ENCODE measurements around the gene ATP6V0E2.
A peak's percentile ranks its signal among the peaks of the same experiment; 100 is the strongest.
"Not testable (repeated sequence)": the region's sequence is repeated elsewhere in the genome, so short reads cannot be mapped to it uniquely, and the experiment has no call there.

Gene ATP6V0E2

DNA sequence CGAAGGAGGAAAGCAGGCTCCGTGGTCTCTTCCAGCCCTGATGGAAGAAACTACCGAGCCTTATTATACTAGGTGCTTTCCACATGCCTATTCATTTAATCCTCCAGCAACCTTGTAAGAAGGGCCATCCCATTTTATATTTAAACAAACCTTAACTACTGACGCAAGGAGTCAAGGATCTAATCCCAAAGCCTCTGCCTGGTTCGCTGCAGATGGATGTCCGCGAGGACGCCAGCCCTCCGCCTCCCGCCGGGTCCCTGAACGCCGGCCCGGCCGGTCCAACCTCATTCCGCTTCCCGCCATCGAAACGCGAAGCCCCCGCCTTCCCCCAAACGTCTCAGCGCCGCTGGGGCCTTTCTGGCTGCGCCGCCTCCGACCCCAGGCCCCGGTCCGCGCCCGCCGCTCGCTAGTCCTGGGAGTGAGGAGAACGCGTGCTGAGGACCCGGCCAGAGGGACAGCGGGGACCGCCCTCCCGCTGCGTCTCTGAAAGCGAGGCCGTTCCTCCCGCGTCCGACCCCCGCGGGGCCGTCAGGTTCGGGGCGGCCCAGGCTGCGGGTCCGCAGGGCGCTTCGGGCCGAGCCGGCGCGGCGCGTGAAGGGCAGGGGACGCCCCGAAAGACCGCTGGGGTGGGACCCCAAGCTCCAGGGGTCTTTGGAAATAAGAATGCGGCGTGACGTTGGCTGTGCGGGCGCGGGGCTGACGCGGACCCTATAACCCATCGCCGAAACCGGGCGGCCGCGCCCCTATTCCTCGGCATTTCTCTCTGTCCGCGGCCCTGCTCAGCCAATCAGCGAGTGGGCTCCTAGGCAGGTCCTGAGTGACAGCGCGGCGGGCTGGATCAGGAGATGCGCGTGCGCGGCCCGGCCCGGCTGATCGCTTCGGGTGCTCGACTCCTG, at the start of gene ATP6V0E2:
Gene ATP6V0E2 (plus strand): TSS at position 896 of the 896 bp plus-strand sequence. CDS start 97 bp downstream, outside the sequence.
- DNase-seq (ENCODE audit: low read depth in 3 of 3) = peak; percentile 83 to 90 (median 87)

DNA sequence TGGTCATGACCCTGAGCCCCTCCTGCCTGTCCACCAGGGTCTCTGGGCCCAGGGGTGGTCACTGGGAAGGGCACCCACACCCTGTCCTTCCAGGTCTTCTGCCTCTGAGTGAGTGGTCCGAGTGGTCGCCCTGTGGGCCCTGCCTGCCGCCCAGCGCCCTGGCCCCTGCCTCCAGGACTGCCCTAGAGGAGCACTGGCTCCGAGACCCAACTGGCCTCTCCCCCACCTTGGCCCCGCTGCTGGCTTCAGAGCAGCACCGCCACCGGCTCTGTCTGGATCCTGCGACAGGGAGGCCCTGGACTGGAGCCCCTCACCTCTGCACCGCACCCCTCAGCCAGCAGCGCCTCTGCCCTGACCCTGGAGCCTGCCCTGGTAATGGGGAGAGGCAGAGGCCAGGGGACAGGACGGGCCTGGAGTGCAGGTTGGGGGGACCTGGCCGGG, 49.4 kb upstream of the ATP6V0E2 start:
- no peak for DNase-seq (ENCODE audit: low read depth in 3 of 3)

GRCh38 chr7:149824748-149825566, 48.8 kb upstream of the ATP6V0E2 start:
- DNase-seq (ENCODE audit: low read depth in 3 of 3) = no peak

DNA sequence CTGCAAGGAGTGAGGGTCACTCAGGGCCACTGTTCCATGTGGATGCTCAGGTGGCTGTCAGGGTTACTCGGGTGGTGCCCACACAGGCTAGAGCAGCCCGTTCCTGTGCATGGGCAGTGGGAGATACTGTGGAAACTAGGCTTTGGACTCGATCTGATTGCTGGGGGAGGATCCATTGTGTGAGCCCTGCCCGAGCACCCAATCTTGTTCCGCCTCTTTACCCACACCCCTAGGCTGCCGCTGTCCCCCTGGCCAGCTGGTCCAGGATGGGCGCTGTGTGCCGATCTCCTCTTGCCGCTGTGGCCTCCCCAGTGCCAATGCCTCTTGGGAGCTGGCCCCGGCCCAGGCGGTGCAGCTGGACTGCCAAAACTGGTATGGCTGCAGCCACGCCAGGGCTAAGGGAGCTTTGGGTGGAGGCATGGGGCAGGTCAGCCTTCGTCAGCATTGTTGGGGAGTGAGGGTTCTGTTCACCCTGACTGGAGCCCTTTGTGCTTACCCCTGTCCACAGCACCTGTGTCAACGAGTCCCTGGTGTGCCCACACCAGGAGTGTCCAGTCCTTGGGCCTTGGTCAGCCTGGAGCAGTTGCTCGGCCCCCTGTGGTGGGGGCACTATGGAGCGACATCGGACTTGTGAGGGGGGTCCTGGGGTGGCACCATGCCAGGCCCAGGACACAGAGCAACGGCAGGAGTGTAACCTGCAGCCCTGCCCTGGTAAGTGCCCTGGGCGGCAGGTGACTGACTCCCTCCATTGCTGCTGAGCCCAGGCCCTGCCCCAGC, 48.0 kb upstream of the ATP6V0E2 start:
- no peak for DNase-seq (ENCODE audit: low read depth in 3 of 3)

- DNase-seq (ENCODE audit: low read depth in 3 of 3) = no peak
Observed at GRCh38 chr7:149826344-149827088, 47.3 kb upstream of the ATP6V0E2 start.

GRCh38 chr7:149827089-149827981, 46.4 kb upstream of the ATP6V0E2 start:
- no peak for DNase-seq (ENCODE audit: low read depth in 3 of 3)

DNA sequence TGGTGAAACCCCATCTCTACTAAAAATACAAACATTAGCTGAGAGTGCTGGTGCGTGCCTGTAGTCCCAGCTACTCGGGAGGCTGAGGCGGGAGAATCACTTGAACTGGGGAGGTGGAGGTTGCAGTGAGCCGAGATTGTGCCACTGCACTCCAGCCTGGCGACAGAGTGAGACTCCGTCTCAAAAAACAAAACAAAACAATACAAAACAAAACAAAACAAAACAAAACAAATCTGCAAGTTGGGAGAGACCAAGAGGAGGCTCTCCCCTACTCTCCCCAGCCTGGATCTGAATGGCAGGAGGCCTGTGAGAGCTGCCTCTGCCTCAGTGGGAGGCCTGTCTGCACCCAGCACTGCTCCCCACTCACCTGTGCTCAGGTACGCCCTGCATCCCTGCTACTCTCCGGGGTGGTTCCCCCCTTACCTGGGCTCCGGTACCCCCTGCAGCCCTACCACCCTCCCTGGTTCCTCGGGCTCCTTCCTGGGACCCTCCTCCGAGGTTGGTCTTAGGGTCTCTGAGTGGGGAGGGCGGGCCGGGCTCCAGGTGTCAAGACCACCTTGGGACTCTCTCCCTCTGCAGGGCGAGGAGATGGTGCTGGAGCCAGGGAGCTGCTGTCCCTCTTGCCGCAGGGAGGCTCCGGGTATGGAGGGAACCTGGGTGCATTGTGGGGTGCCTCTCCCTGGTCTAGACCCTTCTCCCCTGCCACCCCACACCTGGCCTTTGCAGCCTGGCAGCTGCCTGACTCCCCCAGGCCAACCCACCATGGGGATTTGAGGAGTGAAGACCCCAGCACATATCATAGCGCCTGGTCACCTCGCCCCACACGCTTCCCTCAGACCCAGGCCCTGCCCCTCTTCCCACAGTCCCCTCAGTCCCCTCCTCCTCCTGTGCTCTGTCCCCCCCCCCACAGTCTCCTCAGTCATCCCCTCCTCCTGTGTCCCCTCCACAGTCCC, 45.1 kb upstream of the ATP6V0E2 start:
- DNase-seq (ENCODE audit: low read depth in 3 of 3) = no peak

DNA sequence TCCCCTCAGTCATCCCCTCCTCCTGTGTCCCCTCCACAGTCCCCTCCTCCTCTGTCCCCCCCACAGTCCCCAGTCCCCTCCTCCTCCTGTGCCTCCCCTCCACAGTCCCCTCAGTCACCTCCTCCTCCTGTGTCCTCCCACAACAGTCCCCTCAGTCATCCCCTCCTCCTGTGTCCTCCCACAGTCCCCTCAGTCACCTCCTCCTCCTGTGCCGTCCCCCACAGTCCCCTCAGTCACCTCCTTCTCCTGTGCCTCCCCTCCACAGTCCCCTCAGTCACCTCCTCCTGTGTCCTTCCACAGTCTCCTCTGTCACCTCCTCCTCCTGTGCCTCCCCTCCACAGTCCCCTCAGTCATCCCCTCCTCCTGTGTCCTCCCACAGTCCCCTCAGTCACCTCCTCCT, 43.2 kb upstream of the ATP6V0E2 start:
- not testable (repeated sequence) for DNase-seq (ENCODE audit: low read depth in 3 of 3)

DNA sequence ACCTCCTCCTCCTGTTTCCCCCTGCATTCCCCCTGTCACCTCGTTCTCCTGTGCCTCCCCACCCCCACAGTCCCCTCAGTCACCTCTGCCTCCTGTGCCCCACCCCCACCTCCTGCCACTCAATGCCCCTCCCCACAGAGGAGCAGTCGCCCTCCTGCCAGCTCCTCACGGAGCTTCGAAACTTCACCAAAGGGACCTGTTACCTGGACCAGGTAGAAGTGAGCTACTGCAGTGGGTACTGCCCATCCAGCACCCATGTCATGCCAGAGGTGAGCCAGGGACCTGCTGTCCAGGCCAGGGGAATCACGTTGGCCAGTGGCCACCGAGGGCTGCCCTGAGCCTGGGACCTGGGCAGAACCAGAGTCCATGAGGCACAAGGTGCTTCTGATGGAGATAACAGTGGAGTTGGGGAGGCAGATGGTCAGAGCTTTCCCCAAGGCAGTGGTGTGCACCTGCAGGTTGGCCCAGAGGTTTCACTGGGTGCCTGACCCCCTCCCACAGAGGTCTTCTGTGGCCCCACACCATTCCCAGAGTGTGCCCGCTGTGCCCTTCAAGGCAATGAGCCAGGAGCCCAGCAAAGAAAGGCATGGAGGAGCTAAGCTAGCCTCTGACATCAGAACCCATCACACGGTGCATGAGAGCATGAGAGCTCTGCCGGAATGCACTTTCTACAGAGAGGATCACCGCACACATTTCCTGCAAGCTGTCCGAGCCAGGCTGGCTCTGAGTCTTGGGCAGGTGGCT, 42.6 kb upstream of the ATP6V0E2 start:
- DNase-seq (ENCODE audit: low read depth in 3 of 3) = no peak

- no peak for DNase-seq (ENCODE audit: low read depth in 3 of 3)
Observed at GRCh38 chr7:149831741-149832219, 42.0 kb upstream of the ATP6V0E2 start.

DNA sequence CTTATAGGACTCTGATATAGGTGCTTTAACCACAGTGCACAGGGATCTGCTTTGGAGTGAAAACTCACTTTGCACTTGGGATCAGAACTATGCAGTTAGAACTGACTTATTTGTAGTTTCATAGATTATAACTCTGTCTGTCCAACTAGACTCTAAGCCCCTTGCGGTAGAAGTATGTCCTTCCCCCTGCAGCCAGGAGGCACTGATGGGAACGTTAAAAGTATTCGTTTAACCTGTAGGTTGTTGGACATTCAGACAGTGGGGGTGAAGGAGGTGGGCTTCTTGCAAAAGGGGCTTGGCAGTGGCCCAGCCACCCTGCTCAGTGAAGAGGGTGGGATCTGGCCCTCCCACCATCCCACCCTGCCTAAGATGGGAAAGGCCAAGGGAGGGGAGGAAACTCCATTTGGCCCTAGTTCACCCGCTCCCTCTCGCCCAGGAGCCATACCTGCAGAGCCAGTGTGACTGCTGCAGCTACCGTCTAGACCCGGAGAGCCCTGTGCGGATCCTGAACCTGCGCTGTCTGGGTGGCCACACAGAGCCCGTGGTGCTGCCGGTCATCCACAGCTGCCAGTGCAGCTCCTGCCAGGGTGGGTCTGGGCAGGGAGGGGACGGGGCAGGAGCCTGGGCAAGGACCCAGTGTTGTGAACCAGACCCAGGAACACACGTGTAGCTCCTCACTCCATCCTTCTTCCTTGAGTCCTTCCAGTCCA, 41.3 kb upstream of the ATP6V0E2 start:
- no peak for DNase-seq (ENCODE audit: low read depth in 3 of 3)

GRCh38 chr7:149833495-149834130, 40.2 kb upstream of the ATP6V0E2 start:
- DNase-seq (ENCODE audit: low read depth in 3 of 3) = no peak

DNA sequence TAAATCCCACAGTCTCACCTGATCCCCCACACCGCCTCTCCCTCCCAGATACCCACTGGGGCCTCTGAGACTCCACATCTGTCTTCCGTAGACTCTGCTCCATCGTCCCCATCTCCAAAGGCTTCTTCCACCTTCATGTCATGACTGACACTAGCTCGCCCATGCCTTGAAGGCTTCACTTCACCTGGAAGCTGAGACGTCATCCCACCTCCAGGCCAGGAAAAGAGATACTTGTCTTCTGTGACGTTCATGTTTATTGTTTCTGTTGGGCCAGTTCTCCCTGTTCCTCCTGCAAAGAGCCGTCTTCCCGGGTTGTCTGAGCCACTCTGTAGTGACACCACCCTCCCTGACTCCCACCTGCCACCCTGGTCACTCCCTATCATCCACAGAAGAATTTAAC, 39.2 kb upstream of the ATP6V0E2 start:
- DNase-seq (ENCODE audit: low read depth in 3 of 3) = no peak

- DNase-seq (ENCODE audit: low read depth in 3 of 3) = no peak
Observed at GRCh38 chr7:149836434-149836833, 37.3 kb upstream of the ATP6V0E2 start.

DNA sequence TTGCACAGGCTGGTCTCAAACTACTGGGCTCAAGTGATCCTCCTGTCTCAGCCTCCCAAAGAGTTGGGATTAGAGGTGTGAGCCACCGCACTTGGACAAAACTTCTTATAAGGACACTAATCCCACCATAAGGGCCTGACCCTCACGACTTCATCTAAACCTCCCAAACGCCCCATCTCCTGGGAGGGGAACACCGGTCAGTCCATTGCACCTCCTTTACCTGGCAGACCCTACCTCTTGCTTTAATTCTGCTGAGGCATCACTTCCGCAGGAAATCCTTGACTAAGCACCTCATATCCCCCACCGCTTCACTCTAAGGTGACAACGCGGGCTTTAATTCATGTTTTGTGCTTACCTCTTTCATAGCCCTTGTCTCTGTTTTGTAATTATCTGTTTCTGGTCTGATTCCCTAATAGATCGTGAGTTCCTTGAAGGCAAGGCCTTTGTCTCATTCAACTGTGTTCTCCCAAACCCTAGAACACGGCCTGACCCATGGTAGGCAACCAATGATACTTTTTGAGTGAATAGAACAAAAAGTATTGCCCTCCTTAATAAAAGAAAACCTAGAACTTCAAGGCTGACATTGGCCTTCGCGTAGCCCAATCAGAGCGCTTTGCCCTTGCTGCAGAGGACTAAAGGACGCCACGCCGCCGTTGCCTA, 36.1 kb upstream of the ATP6V0E2 start:
- DNase-seq (ENCODE audit: low read depth in 3 of 3) = no peak

DNA sequence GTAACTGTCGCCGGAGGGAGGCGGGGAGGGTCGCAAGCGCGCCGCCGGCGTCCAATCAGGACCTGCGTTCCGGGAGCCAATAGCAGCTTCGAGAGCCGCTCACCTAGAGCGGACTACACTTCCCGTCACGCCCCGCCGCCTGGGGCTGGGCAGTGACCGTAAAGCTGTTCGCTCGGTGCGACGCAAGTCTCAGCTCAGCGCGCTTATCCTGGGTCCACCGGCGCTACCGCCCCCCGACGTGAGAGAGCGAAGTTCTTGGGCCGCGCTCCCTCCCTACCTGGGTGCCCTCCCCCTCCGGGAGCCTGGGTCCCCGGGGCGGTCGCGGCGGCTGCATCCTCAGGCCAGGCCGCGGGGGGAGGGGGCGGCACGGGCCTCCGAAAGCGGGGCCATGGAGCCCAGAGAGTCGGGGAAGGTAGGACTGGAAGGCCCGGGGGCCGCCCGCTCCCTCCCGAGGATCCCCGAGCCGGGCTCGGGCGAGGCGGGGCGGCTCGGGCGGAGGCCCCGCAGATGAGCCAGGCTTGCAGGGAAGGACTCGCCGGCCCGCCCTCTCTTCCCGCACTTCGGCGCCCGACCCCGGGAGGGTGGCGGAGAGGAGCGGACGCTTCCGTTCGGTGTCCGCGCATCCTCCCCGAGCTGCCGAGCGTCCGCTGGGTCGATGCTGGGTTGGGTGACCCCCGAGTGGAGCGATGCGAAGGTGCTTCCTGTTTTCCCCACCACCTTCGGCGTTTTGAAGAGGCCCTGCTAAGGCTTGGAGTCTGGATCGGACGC, 35.4 kb upstream of the ATP6V0E2 start, which contains the start of gene ZNF862:
Gene ZNF862 (plus strand): TSS at position 152 of the 768 bp plus-strand sequence. CDS start 237 bp downstream, at position 389.
- DNase-seq (ENCODE audit: low read depth in 3 of 3) = peak; percentile 84 to 94 (median 89)

All from stimulated activated CD4-positive, alpha-beta T cell treated with anti-CD3 and anti-CD28 coated beads, TNF-alpha, amount 100 ng/mL, for 4 hours (primary cell).